ENCODE results near the gene FN1. TPM values are rescaled to one million over a fixed set of nuclear protein-coding genes. Genes with fewer than 3 reads are reported as not detected.

The FN1 gene
- total RNA-seq, 2 experiments from 2014 or later: 0.29 to 0.30 TPM

DNA sequence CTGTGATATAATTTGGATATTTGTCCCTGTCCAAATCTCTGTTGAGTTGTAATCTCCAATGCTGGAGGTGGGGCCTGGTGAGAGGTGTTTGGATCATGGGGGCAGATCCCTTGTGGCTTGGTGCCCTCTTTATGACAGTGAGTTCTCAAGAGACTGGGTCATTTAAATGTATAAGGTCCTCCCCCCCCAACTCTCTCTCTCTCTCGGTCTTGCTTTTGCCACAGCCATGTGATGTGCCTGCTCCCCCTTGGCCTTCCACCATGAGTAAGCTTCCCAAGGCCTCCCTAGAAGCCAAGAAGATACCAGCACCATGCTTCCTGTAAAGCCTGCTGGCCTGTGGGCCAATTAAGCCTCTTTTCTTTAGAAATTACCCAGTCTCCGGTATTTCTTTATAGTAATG, 58.6 kb downstream of the FN1 start:
- Mint-ChIP-seq H3K36me3 (peaks cover 21% of the 10 kb centered on the region), H3K9me3 (no peaks in the 10 kb centered on the region), H3K27ac (no peak overlapping the region), H3K4me3 (no peak overlapping the region), H3K27me3 (no peaks in the 10 kb centered on the region), H3K4me1 (no peaks in the 10 kb centered on the region)
- DNase-seq: no peak

DNA sequence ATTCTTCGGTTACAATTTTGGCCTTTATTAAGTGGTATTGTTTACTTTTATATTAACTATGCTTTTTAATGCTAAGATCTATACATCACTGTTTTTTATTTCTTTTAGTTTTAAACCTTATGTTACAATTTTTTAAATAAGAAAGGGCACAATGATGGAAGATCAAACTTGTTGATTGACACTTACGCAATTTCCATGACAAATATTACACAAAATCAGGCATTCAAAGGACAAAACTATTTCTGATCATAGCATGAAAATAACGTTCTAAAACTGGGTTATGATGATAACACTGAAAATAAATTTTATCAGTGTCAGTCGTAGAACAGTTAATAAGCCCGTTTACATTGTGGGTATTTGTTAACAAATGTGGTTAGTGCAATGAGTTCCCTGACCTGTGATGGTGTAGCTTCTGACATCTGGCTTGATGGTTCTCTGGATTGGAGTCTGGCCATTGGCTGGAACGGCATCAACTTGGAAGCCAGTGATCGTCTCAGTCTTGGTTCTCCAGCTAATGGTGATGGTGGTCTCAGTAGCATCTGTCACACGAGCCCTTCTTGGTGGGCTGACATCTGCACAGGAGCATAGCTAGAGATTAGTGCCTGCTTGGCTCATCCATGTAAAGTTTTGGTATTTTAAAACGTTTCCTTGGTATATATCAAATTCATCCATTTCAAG, 59.6 kb downstream of the FN1 start:
- Mint-ChIP-seq H3K9me3 (no peaks in the 10 kb centered on the region), H3K4me1 (no peaks in the 10 kb centered on the region), H3K4me3 (no peak overlapping the region)

DNA sequence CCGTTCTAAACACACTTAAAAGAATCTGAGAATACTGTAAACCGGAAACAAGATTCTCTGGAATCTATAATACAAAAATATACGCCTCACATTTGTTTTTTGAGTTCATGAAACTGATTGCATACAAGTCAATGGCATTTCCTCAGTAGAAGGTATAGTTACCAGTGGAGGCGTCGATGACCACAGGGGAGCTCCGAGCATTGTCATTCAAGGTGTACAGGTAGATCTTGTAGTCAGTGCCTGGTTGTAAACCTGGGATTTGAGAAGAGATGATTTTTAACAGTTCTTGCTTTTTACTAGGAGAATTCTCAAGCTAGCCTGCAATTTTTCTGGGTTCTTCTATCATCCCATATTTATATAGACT, 60.4 kb downstream of the FN1 start:
- Mint-ChIP-seq H3K9me3 (no peaks in the 10 kb centered on the region), H3K36me3 (peaks cover 21% of the 10 kb centered on the region), H3K4me3 (no peak overlapping the region), H3K27ac (no peak overlapping the region), H3K27me3 (no peaks in the 10 kb centered on the region), H3K4me1 (no peaks in the 10 kb centered on the region)
- no peak for DNase-seq

More for the DNA sequence above, 59.6 kb downstream of the FN1 start:
- Mint-ChIP-seq H3K27ac (no peak overlapping the region), H3K36me3 (peaks cover 21% of the 10 kb centered on the region), H3K27me3 (no peaks in the 10 kb centered on the region)
- no peak for DNase-seq

DNA sequence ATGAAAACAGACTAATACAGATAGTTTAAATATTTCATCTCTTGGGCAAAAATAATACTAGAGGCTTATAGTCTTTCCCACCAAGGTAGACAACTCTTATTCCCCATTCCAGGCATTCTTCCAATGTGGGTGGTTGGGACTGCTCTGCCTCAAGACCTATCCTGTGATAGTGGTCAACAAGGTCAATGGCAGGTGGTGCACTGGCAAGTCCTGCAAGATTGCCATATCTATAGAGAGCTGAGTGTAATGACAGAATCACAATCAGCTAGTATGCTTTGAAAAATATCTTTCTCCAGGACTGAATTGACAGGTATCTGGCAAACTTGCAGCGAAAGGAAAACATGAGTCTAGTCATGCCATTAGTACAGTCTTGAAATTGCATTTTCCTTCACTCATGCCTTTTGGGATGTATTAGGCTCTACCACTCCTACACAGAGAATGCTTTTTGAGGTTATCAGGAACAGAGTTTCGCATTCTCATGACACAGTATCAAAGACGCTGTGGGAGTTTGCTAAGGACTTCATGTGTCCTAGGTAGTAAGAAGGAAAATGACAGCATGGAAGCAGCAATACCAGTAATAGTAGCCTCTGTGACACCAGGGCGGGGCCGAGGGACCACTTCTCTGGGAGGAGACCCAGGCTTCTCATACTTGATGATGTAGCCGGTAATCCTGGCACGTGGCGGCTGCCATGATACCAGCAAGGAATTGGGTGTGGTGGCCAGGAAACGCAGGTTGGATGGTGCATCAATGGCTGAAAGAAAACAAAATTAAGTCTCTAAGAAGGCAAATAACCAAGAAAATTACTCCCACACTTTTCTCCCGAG, 61.0 kb downstream of the FN1 start:
- H3K4me1 Mint-ChIP-seq: no peaks in the 10 kb centered on the region
- no peak for DNase-seq
- H3K9me3 Mint-ChIP-seq: no peaks in the 10 kb centered on the region
- H3K27ac Mint-ChIP-seq: no peak overlapping the region
- H3K36me3 Mint-ChIP-seq: peaks cover 23% of the 10 kb centered on the region
- H3K4me3 Mint-ChIP-seq: no peak overlapping the region
- H3K27me3 Mint-ChIP-seq: no peaks in the 10 kb centered on the region

DNA sequence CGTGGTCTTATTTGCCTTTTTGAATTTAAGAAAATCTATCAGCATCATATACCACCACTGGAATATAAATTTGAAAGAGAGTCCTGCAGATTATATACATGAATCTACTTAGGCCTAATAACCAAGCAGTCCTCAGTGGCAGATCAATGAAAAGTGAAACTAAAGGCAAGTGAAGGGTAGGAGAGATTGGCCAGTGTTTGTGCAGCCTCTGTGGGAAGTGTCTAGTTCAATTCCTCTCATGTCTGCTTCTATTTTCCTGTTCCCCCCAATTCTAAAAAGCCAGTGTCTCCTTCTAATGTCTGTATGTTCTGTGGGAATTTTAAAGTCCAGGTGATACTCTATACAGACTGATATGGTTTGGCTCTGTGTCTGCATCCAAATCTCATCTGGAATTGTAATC, 61.9 kb downstream of the FN1 start:
- Mint-ChIP-seq H3K36me3 (peaks cover 23% of the 10 kb centered on the region), H3K27ac (no peak overlapping the region), H3K4me1 (no peaks in the 10 kb centered on the region), H3K27me3 (no peaks in the 10 kb centered on the region), H3K4me3 (no peak overlapping the region), H3K9me3 (no peaks in the 10 kb centered on the region)
- DNase-seq: no peak

DNA sequence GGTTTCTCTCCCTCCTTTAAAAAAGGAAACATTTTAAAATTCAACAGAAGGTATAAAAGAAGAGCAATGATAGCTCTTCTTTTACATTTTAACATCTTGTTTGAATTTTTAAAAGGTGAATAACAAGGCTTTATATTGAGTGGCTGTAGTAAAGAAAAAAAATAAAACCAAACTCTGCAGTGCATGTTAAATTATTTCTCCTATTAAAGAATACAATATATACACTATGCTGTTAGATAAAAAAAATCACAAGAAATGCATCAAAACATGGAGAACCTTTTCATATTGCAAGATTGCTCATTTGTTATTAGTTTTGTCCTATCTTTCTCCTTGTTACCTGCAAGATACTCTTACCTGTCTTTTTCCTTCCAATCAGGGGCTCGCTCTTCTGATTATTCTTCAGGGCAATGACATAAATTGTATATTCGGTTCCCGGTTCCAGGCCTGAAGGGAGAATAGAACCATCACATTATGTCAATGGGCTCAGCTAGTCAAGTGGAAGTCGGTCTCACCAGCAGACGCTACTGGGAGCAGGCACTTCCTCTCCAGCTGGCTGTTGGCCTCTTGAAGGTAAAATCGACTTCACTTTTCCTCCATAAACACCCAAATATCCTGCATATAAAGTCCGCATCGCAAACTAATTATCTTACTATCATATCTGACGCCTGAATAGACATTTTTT, 62.8 kb downstream of the FN1 start:
- peaks cover 25% of the 10 kb centered on the region for H3K36me3 Mint-ChIP-seq
- no peaks in the 10 kb centered on the region for H3K9me3 Mint-ChIP-seq
- no peaks in the 10 kb centered on the region for H3K4me1 Mint-ChIP-seq
- H3K27ac Mint-ChIP-seq: no peak overlapping the region
- no peaks in the 10 kb centered on the region for H3K27me3 Mint-ChIP-seq
- no peak overlapping the region for H3K4me3 Mint-ChIP-seq
- no peak for DNase-seq

DNA sequence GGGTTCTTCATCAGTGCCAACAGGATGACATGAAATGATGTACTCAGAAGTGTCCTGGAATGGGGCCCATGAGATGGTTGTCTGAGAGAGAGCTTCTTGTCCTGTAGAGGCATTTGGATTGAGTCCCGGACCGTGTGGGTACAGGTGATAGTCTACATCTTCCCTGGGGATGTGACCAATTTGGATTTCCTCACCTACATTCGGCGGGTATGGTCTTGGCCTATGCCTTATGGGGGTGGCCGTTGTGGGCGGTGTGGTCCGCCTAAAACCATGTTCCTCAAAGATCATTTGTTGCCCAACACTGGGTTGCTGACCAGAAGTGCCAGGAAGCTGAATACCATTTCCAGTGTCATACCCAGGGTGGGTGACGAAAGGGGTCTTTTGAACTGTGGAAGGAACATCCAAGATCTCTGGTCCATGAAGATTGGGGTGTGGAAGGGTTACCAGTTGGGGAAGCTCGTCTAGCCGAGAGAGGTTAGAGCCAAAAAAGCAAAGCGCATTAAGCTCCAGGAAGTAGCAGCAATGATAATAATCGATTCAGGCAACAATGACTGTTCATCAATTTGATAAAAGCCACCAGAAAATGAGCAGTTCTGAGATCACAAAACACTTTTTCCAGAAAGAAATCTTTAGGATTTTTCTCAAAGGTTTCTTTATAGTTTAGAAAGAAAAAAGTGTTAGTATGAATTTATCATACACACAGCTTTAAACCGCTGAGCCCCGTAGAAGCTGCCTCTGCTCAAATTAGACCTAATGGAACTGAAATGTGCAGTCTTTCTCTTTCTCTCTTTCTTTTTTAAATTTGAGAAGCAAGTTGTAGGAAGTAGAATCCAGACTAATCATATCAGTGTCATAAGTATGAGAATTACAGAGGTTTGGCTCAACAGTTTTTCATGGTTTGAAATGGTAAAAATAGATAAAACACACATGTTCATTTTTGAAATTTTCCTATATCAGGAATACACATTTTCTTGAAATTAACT, 63.7 kb downstream of the FN1 start:
- Mint-ChIP-seq H3K27ac (no peak overlapping the region), H3K27me3 (no peaks in the 10 kb centered on the region), H3K4me3 (no peak overlapping the region), H3K9me3 (no peaks in the 10 kb centered on the region), H3K36me3 (peaks cover 29% of the 10 kb centered on the region), H3K4me1 (no peaks in the 10 kb centered on the region)
- no peak for DNase-seq

DNA sequence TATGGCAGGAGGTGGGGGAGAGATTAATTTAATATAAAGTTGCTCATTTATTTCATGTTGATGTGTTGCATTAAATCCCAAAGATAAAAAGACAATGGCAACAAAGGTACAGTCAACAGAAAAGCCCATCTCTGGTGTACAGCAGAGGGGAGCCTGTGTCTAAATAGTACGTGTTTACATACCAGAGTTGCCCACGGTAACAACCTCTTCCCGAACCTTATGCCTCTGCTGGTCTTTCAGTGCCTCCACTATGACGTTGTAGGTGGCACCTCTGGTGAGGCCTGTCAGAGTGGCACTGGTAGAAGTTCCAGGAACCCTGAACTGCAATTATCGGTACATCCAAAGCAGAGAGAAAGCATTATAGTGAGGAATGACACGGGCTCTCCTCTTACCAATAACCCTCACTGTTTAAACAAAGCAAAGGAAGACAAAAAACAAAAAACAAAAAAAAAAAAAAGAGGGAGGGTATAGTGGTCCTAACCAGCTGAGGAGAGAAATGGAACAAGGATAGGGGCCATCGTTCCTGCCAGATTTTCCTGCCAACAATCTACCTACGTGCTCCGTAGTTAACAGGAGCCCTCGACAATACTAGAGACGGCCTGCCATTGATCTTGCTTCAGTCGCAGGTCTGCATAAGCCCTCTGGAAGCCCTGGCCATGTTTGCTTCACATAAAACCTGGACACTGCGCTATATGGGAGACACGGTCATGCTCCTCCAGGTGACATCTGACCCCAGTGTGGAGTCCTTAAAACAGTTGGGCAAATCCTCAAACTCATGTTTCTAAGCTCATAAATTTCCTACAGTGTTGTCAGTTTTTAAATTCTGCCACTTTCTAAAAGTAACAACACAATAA, 65.5 kb downstream of the FN1 start:
- no peak overlapping the region for H3K27ac Mint-ChIP-seq
- no peak for DNase-seq
- H3K36me3 Mint-ChIP-seq: peaks cover 31% of the 10 kb centered on the region
- H3K9me3 Mint-ChIP-seq: no peaks in the 10 kb centered on the region
- no peaks in the 10 kb centered on the region for H3K4me1 Mint-ChIP-seq
- H3K27me3 Mint-ChIP-seq: no peaks in the 10 kb centered on the region
- no peak overlapping the region for H3K4me3 Mint-ChIP-seq

DNA sequence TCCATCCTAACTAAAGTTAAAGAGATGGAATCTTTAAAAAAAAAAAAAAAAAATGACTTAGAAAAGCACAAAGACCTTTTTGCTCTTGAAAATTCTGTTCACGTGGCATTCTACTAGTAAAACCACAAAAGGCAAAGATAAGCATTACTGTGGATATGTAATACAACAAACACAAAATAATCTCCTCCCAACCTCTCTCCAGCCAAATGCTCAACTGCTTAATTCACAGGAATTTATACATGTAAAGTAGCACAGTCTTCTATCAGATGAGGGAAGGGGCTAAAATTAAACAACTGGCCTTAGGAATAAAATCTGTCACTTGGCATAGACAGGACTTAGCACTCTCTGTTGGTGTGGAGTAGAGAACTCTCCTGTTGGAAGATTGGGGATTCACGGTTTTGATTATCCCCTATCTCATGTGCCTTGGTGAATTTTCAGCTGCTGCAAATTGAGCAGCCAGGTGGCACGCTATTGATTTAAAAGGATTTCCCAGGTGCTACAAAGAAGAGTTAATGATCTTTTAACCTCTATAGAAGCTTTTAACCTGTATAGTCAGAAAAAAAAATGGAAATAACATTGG, 66.6 kb downstream of the FN1 start:
- H3K4me1 Mint-ChIP-seq: no peaks in the 10 kb centered on the region
- no peak overlapping the region for H3K4me3 Mint-ChIP-seq
- H3K27ac Mint-ChIP-seq: no peak overlapping the region
- DNase-seq: no peak
- H3K27me3 Mint-ChIP-seq: no peaks in the 10 kb centered on the region
- no peaks in the 10 kb centered on the region for H3K9me3 Mint-ChIP-seq
- H3K36me3 Mint-ChIP-seq: peaks cover 31% of the 10 kb centered on the region

DNA sequence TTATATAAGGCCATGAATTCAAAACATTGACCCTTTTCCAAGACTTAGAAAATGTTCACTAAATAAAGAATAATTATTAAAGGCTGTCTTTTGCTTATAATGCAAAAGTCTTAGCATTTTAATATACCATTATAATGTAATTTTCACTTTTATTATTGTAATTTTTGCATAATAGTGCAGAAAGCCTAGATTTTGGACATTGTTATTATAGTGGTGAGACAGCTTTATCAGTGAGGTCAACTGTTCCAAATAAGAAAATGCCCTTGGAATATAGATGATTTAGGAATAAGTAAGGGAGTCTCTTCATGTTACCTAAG, 67.4 kb downstream of the FN1 start:
- peaks cover 32% of the 10 kb centered on the region for H3K36me3 Mint-ChIP-seq
- no peaks in the 10 kb centered on the region for H3K9me3 Mint-ChIP-seq
- H3K27me3 Mint-ChIP-seq: no peaks in the 10 kb centered on the region

DNA sequence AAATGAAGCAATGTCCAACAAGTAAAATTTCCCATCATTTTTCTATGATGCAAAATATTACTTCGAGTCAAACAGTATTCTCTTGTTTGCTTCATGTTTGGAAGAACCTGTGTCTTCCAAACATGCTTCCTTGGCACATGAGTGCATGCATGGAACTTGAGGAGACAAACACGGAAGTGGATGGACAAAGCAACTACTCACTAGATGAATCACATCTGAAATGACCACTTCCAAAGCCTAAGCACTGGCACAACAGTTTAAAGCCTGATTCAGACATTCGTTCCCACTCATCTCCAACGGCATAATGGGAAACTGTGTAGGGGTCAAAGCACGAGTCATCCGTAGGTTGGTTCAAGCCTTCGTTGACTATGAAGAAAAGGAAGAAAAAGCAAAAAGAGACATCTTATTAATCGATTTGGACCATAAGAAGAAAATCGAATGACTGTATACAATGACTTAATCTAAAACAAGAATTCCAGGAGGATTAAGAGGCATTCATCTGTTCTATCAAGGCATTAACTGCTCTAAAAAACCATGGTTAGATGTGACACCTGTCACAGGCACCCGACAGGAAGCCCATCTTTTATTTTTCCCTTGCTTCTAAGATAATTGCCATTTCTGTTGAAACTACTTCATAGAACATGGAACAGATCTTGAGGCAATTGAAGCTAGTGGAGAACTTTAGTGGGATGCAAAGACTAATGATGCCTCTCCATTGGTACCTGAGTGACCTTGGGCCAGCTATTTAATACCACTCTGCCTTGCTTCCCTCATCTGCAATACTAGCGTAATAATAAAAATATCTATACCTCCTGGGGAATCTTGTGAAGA, 68.0 kb downstream of the FN1 start:
- H3K36me3 Mint-ChIP-seq: peaks cover 32% of the 10 kb centered on the region
- no peaks in the 10 kb centered on the region for H3K4me1 Mint-ChIP-seq
- H3K4me3 Mint-ChIP-seq: no peak overlapping the region
- no peak overlapping the region for H3K27ac Mint-ChIP-seq
- no peak for DNase-seq
- no peaks in the 10 kb centered on the region for H3K27me3 Mint-ChIP-seq
- H3K9me3 Mint-ChIP-seq: no peaks in the 10 kb centered on the region

More for the DNA sequence above, 67.4 kb downstream of the FN1 start:
- H3K27ac Mint-ChIP-seq: no peak overlapping the region
- H3K4me1 Mint-ChIP-seq: no peaks in the 10 kb centered on the region
- DNase-seq: no peak
- H3K4me3 Mint-ChIP-seq: no peak overlapping the region

DNA sequence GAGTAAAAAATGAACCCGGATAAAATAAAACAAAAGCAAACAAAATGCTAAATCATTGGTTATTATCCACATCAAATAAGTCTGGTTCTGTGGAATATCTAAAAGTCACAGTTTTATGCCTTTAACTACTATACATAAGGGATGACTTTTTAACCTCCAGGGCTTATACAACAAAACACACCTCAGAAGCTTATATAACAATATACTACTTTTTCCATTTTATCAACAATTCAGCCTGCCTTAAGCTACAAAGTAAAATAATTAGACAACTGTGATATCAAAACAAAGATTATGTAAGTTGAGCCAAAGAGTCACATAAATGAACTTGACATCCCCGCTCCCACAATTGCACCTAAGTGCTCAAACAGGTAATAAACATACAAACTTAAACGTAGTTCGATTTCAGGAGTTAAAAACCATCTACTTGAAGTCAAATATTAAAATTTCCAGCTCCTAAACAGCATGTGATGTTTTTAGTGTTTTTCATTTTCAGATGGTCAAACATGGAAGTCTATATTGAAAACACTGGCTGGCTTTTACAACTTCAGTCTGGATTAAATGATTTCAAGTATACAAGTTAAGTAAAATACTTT, 69.3 kb downstream of the FN1 start:
- H3K4me3 Mint-ChIP-seq: no peak overlapping the region
- H3K27me3 Mint-ChIP-seq: no peaks in the 10 kb centered on the region

DNA sequence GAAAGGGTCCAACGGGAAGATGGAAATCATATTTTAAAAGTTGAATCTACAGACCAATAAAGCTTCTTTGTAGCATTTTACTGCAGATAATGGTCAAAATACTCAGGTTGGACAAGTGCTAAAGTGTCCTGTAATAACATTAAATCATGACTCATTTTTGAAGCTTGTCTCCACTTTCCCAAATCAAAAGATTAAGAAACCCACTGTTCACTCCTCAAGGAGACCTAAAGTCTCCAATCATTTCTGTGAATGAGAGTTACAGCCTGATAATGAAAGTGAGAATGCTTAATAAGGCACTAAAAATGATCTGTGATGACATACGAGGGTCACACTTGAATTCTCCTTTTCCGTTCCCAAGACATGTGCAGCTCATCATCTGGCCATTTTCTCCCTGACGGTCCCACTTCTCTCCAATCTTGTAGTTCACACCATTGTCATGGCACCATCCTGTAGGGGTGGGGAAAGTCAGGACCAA, 70.6 kb downstream of the FN1 start:
- H3K36me3 Mint-ChIP-seq: peaks cover 42% of the 10 kb centered on the region
- no peaks in the 10 kb centered on the region for H3K27me3 Mint-ChIP-seq
- H3K4me3 Mint-ChIP-seq: no peak overlapping the region
- H3K4me1 Mint-ChIP-seq: no peaks in the 10 kb centered on the region
- no peak overlapping the region for H3K27ac Mint-ChIP-seq
- DNase-seq: no peak
- H3K9me3 Mint-ChIP-seq: no peaks in the 10 kb centered on the region

More for the DNA sequence above, 69.3 kb downstream of the FN1 start:
- DNase-seq: no peak
- H3K9me3 Mint-ChIP-seq: no peaks in the 10 kb centered on the region
- H3K27ac Mint-ChIP-seq: no peak overlapping the region
- H3K36me3 Mint-ChIP-seq: peaks cover 40% of the 10 kb centered on the region
- no peaks in the 10 kb centered on the region for H3K4me1 Mint-ChIP-seq
